HL-60 (cell line): ENCODE measurements around the gene INO80.
A peak's percentile ranks its signal among the peaks of the same experiment; 100 is the strongest.

Experiments used
- DNase-seq, 2 experiments: peaks; one replicate each; pipeline ENCODE4 v3.0.0-alpha.2; 2010 to 2020; ENCODE audit warnings: low read depth in 1 of 2, low spot score in 1 of 2
- H3K27ac ChIP-seq: fragments of 250-450 bp; sonication (Bioruptor Pico); replicated peaks from 2 replicates; pipeline ENCODE4 v1.5.1; 2020; ENCODE audit warnings: mild to moderate bottlenecking, moderate library complexity
- H3K27me3 ChIP-seq: fragments of 250-450 bp; sonication (Bioruptor Pico); 2 replicates; pipeline ENCODE4 v1.5.1; 2021; ENCODE audit warnings: mild to moderate bottlenecking, moderate library complexity; ENCODE audit not compliant: insufficient read depth, poor library complexity, severe bottlenecking
- H3K4me3 ChIP-seq: replicated peaks from 2 replicates; pipeline ENCODE4 v1.5.1; 2011; ENCODE audit warnings: mild to moderate bottlenecking, control low read depth, low read length; ENCODE audit not compliant: insufficient read depth
- GABPA ChIP-seq: IDR thresholded peaks from 2 replicates; pipeline ENCODE4 v1.6.1; 2012; ENCODE audit warnings: low read depth
- POLR2AphosphoS5 ChIP-seq: IDR thresholded peaks from 2 replicates; pipeline ENCODE4 v1.6.1; 2012; ENCODE audit warnings: low read depth
- SPI1 ChIP-seq: IDR thresholded peaks from 2 replicates; pipeline ENCODE4 v1.6.1; 2012; ENCODE audit warnings: low read depth, mild to moderate bottlenecking, borderline replicate concordance
- TF ChIP-seq, protein P1 (sequence below): IDR thresholded peaks from 2 replicates; pipeline ENCODE4 v1.6.1; 2012; ENCODE audit warnings: low read depth; ENCODE audit not compliant: insufficient replicate concordance
- TF ChIP-seq, protein P2 (sequence below): IDR thresholded peaks from one replicate; pipeline ENCODE4 v1.5.1; 2011; ENCODE audit warnings: low read length, control low read depth, inconsistent platforms; ENCODE audit not compliant: insufficient read depth

The INO80 gene

DNA sequence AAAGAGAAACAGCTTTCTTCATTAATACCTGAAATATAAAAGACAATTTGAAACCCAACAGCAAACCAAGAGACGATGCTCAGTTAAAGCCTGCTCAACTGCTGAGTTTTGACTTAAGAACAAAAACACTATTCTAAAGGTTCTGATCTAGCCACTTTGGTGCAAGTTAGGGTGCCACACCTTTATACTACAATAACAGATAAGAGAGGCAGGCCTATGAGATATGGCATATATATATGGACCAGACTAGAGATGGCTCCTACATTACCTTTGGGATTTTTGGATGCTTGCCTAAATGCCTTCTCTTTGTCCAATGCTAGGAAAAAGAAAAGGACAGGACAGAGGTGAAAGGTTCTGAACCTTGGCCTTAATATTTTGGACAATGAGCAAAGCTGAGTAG, 68.6 kb downstream of the INO80 start:
- DNase-seq = no peak
- TF ChIP-seq POLR2AphosphoS5 (no peak), SPI1 (no peak), GABPA (no peak)
- TF ChIP-seq, protein P1, sequence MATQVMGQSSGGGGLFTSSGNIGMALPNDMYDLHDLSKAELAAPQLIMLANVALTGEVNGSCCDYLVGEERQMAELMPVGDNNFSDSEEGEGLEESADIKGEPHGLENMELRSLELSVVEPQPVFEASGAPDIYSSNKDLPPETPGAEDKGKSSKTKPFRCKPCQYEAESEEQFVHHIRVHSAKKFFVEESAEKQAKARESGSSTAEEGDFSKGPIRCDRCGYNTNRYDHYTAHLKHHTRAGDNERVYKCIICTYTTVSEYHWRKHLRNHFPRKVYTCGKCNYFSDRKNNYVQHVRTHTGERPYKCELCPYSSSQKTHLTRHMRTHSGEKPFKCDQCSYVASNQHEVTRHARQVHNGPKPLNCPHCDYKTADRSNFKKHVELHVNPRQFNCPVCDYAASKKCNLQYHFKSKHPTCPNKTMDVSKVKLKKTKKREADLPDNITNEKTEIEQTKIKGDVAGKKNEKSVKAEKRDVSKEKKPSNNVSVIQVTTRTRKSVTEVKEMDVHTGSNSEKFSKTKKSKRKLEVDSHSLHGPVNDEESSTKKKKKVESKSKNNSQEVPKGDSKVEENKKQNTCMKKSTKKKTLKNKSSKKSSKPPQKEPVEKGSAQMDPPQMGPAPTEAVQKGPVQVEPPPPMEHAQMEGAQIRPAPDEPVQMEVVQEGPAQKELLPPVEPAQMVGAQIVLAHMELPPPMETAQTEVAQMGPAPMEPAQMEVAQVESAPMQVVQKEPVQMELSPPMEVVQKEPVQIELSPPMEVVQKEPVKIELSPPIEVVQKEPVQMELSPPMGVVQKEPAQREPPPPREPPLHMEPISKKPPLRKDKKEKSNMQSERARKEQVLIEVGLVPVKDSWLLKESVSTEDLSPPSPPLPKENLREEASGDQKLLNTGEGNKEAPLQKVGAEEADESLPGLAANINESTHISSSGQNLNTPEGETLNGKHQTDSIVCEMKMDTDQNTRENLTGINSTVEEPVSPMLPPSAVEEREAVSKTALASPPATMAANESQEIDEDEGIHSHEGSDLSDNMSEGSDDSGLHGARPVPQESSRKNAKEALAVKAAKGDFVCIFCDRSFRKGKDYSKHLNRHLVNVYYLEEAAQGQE = no peak
- TF ChIP-seq, protein P2, sequence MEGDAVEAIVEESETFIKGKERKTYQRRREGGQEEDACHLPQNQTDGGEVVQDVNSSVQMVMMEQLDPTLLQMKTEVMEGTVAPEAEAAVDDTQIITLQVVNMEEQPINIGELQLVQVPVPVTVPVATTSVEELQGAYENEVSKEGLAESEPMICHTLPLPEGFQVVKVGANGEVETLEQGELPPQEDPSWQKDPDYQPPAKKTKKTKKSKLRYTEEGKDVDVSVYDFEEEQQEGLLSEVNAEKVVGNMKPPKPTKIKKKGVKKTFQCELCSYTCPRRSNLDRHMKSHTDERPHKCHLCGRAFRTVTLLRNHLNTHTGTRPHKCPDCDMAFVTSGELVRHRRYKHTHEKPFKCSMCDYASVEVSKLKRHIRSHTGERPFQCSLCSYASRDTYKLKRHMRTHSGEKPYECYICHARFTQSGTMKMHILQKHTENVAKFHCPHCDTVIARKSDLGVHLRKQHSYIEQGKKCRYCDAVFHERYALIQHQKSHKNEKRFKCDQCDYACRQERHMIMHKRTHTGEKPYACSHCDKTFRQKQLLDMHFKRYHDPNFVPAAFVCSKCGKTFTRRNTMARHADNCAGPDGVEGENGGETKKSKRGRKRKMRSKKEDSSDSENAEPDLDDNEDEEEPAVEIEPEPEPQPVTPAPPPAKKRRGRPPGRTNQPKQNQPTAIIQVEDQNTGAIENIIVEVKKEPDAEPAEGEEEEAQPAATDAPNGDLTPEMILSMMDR = no peak
- H3K27ac ChIP-seq = no peak overlapping the region
- no peak overlapping the region for H3K4me3 ChIP-seq
- no peaks in the 10 kb centered on the region for H3K27me3 ChIP-seq

DNA sequence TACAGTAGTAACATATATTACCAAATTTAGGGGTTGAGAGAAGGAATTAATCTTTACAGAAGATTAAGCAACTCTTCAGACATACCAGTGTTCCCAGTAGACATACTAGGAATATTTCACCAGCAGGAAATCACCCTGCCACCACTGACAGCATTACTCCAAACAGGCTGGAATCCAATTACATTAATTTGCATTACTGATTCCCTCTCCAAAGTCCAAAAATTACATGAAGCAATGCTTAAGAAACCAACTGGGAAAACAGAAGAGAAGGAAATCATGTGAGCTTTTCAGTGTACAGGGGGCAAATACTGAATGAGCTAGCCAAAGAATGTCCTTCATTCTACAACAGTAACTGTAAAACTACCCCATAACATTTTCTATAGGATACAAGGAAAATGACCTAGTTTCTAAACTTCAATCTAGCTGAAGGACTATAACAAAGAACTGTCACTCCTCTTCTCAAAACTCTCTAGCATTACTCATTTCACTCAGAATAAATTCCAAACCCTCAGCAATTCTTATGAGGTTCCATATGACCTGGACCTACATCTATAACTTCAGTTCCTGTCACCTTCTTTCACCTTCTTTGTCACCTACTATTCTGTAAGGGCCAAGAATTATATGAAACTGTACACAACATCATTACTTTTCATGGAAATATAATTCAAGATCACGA, 72.7 kb downstream of the INO80 start:
- TF ChIP-seq, protein P1 = no peak
- TF ChIP-seq, protein P2 = no peak
- TF ChIP-seq POLR2AphosphoS5 (no peak), SPI1 (no peak), GABPA (no peak)
- no peak for DNase-seq
- Histone ChIP-seq H3K27me3 (no peaks in the 10 kb centered on the region), H3K4me3 (no peak overlapping the region), H3K27ac (0 out of 2 replicates have a peak overlapping the region, but pooled peaks have one; percentile 20)

DNA sequence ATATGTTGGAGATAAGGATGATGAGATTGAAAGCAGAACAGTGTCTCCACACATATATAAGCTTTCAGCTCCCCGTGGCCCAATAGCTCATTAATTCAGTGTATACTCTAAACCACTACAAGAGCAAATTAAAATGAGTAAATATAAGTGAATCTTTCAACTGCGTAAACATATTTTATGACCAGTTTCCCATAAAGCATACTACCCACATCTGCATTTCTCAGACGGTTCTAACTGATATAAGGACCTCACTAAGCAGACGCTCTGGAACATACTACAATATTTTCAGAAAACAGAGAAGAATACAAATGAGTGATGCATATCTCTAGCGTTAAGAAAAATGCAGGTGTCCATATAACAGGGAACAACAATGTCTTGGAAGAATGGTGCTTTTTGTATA, 73.2 kb downstream of the INO80 start:
- Histone ChIP-seq H3K27ac (no peak overlapping the region), H3K27me3 (no peaks in the 10 kb centered on the region), H3K4me3 (no peak overlapping the region)
- TF ChIP-seq, protein P1 = no peak
- TF ChIP-seq GABPA (no peak), SPI1 (no peak), POLR2AphosphoS5 (no peak)
- TF ChIP-seq, protein P2 = no peak
- no peak for DNase-seq
